Fibroblast of skin of left quadriceps (primary cell): ENCODE measurements around the gene CNDP2.

Source experiments
- DNase-seq, 2 experiments: peaks; one replicate each; pipeline ENCODE4 v3.0.0-alpha.2; 2013; ENCODE audit warnings: low read depth in 2 of 2

The CNDP2 gene

DNA sequence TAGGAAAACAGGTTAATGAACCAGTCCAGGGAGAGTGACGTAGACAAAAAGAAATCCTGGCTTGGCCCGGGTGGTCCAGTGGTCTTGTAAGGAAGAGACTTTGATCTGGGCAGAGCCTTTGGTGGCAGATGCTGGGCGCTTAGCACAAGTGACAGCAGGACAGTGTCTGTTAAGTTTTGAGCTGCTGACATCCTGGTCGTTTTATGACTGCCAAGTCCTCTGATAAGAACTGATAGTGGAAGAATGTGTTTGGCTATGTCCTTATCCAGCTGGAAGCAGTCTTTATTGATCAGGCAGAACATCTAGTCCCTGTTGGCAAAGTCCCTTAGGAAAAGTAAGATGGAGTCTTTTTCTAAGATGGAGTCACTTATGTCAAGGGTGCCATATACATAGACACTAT, 74.1 kb downstream of the CNDP2 start:
- DNase-seq, result no peak

DNA sequence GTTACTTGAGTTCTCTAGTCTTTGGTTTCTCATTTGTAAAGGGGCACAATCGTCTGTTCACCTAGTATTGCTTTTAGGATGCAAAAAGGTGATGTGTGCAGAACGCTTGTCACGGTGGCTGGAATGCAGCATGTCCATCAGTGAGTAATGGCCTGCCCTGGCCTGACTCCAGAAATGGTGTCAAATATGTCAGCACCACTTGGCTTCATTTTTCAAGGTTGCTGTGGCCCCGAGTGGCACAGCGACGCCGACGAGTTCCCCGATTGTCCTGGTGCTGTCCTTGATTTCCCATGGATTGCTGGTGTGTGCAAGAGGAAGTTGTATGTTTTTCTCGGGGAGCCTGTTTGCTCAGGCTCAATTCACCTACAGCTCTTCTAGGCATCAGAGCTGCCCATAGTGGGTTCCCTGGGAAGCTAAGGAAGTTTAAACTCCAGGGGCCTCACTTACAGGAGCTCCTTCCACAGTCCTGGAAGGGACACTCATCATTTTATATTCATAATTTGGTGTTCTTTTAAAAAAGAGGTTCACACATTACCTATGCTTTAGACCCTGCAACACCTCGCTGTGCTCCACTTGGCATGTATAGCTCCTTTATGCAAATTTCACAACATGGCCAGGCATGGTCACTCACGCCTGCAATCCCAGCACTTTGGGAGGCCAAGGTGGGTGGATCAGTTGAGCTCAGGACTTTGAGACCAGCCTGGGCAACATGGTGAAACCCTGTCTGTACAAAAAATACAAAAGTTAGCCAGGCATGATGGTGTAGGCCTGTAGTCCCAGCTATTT, 75.9 kb downstream of the CNDP2 start:
- no peak for DNase-seq

DNA sequence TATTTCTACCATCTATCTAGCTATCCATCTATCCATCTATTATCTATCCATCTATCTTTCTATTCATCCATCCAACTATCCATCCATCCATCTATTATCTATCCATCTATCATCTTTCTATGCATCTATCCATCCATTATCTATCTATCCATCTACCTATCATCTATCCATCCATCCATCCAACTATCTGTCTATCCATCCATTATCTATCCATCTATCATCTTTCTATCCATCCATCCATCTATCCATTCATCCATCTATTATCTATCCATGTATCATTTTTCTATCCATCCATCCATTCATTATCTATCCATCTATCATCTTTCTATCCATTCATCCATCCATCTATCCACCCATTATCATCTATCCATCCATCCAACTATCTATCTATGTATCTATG, 76.9 kb downstream of the CNDP2 start:
- no peak for DNase-seq
